ENCODE results near the gene NXN. TPM values are rescaled to one million over a fixed set of nuclear protein-coding genes. Genes with fewer than 3 reads are reported as not detected.

NXN gene
- polyA plus RNA-seq, 1 of the 3 experiments (the other 2 are of a cell fraction), result 23.9 TPM

DNA sequence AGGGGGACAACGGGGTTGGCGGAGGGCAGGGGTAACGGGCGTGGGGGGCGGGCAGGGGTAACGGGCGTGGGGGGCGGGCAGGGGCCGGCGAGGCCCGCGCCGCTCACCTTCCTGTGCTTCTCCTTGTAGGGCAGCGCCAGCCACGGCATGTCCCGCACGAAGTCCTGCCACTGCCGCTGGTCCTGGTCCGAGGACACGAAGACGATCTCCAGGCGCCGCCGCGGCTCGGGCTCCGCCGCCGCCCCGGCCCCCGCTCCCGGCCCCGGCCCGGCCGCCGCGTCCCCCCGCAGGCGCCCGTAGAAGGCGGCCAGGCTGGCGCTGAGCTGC, 401 bp downstream of the NXN start:
- no peak for TF ChIP-seq ZBTB33 (IDR thresholded peaks at IDR 0.05; ENCODE audit: borderline replicate concordance, low read depth)
- no peak for TF ChIP-seq ELF1 (IDR thresholded peaks at IDR 0.05)
- no peak for TF ChIP-seq FOXJ3 (CRISPR knock-in tag; IDR thresholded peaks at IDR 0.05)
- TF ChIP-seq, protein P1, sequence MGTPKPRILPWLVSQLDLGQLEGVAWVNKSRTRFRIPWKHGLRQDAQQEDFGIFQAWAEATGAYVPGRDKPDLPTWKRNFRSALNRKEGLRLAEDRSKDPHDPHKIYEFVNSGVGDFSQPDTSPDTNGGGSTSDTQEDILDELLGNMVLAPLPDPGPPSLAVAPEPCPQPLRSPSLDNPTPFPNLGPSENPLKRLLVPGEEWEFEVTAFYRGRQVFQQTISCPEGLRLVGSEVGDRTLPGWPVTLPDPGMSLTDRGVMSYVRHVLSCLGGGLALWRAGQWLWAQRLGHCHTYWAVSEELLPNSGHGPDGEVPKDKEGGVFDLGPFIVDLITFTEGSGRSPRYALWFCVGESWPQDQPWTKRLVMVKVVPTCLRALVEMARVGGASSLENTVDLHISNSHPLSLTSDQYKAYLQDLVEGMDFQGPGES (IDR thresholded peaks at IDR 0.05; ENCODE audit: low read depth, low read length), result no peak
- peaks cover 3% of the 10 kb centered on the region for H3F3A ChIP-seq (replicated peaks; ENCODE audit: insufficient read depth)
- H3K4me3 ChIP-seq (ENCODE audit: low read depth in 2 of 2, low read length in 1 of 2), result peak overlapping the region; percentile 62 to 69; a peak in 3 of 4 replicates
- peak overlapping the region in 1 of 2 experiments; percentile 65; a peak in 2 of 4 replicates for H3K27ac ChIP-seq (ENCODE audit: low read depth in 2 of 2, low read length in 1 of 2)
- no peaks in the 10 kb centered on the region for H3K9me3 ChIP-seq
- no peaks in the 10 kb centered on the region for H3K9me2 ChIP-seq
- no peaks in the 10 kb centered on the region for H3K36me3 ChIP-seq (replicated peaks in 1 of 2; ENCODE audit: control insufficient read depth in 1 of 2, insufficient read depth in 2 of 2, low read length in 1 of 2)
- no peak overlapping the region; the same call in 1 of the 2 replicates for H2AFZ ChIP-seq (ENCODE audit: low read depth)
- 4% methylated on average over 5 of the region's 42 CpGs for WGBS (ENCODE audit: low lambda C conversion rate)
- peaks cover 0 to 16% of the 10 kb centered on the region in 2 experiments; a peak in 2 of 4 replicates for H3K4me1 ChIP-seq (ENCODE audit: control insufficient read depth in 1 of 2, insufficient read depth in 2 of 2, low read depth in 1 of 2, low read length in 1 of 2)
- peaks cover 22% of the 10 kb centered on the region for H4K20me1 ChIP-seq (ENCODE audit: insufficient read depth)
- no peak overlapping the region for H3K9ac ChIP-seq
- peaks cover 40% of the 10 kb centered on the region for H3K79me2 ChIP-seq (ENCODE audit: insufficient read depth)
- CTCF ChIA-PET, result interaction anchor here (0.6 to 5.1 kb wide), 12 partner anchors 12 to 567 kb away, joined by 3 to 155 read pairs (median 6); partner anchors contain the start of genes GLOD4, MRM3 and TIMM22
- H3K4me2 ChIP-seq, result peak overlapping the region; percentile 52; the same call in 1 of the 2 replicates
- DNase-seq, result no peak
- POLR2A ChIA-PET, result interaction anchor here (0.6 to 1.3 kb wide), 4 partner anchors 28 to 197 kb away, joined by 3 to 4 read pairs (median 4); partner anchors contain the start of gene GLOD4
- H3K27me3 ChIP-seq (ENCODE audit: insufficient read depth), result peaks cover 26% of the 10 kb centered on the region

DNA sequence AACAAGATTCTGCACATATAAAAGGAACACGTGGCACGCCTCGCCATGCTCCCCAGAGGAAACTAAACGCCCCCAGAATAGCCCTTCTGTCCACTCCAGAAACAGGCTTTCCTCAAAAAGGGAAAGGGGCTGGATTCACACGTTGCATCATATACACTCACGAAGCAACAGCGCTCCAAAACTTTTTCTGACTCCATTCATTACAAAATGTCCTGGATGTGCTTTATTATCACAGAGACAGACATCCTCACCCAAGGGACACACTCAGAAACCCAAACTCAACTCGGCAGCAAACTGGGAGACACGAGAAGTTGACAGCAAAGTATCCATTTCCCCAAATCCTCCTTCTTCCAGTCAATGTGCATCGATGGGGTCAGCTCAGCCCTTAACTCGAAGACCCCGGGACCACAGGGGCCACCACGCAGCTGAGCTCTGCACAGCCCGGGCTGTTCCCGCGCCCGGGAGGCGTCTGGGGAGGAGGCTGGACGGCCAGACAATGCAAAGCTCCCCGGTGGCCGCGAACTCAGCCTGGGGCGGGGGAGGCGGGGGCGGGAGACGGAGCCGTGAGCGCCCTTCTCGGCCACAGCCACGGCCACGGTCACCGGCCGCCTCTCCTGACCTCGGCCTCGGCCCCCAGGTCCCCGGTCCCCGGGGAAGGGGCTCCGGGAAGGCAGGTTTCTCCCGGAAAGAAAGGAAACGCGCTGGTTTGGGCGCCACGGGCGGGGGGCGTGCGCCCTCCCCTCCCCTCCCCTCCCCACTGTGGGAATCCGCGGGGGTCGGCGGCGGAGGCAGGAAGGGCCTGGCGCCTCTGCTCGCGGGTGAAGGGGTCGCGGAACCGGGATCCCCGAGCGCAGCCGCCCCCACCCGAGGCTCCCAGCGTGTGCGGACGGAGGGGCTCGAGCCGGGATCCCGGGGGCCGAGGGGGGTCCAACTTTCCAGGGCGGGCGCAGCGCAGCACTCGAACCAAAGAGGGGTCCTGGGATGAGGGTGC, 1.2 kb downstream of the NXN start:
- H3K9me3 ChIP-seq, result no peaks in the 10 kb centered on the region
- peak; percentile 69 for DNase-seq
- WGBS (ENCODE audit: low lambda C conversion rate), result 7% methylated on average over 25 of the region's 72 CpGs
- H3K79me2 ChIP-seq (ENCODE audit: insufficient read depth), result peaks cover 40% of the 10 kb centered on the region
- peaks cover 3% of the 10 kb centered on the region for H3F3A ChIP-seq (replicated peaks; ENCODE audit: insufficient read depth)
- POLR2A ChIA-PET, result interaction anchor here (1.3 kb wide), 1 partner anchor 197 kb away, joined by 4 read pairs; the partner anchor contains the start of gene GLOD4
- no peak overlapping the region for H2AFZ ChIP-seq (ENCODE audit: low read depth)
- peak overlapping the region in 1 of 2 experiments; percentile 36; a peak in 1 of 4 replicates for H3K27ac ChIP-seq (ENCODE audit: low read depth in 2 of 2, low read length in 1 of 2)
- no peaks in the 10 kb centered on the region for H3K36me3 ChIP-seq (replicated peaks in 1 of 2; ENCODE audit: control insufficient read depth in 1 of 2, insufficient read depth in 2 of 2, low read length in 1 of 2)
- H4K20me1 ChIP-seq (ENCODE audit: insufficient read depth), result peaks cover 22% of the 10 kb centered on the region
- peak overlapping the region; percentile 61 to 64 for H3K4me3 ChIP-seq (ENCODE audit: low read depth in 2 of 2, low read length in 1 of 2)
- CTCF ChIA-PET, result interaction anchor here (1.4 to 5.1 kb wide), 4 partner anchors 13 to 279 kb away, joined by 3 to 155 read pairs (median 24); partner anchors contain the start of gene TIMM22
- TF ChIP-seq, protein P2, sequence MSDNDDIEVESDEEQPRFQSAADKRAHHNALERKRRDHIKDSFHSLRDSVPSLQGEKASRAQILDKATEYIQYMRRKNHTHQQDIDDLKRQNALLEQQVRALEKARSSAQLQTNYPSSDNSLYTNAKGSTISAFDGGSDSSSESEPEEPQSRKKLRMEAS (IDR thresholded peaks at IDR 0.05; ENCODE audit: low read depth), result 0 out of 2 replicates have a peak, but pooled peaks have one; percentile 14
- TF ChIP-seq, protein P3, sequence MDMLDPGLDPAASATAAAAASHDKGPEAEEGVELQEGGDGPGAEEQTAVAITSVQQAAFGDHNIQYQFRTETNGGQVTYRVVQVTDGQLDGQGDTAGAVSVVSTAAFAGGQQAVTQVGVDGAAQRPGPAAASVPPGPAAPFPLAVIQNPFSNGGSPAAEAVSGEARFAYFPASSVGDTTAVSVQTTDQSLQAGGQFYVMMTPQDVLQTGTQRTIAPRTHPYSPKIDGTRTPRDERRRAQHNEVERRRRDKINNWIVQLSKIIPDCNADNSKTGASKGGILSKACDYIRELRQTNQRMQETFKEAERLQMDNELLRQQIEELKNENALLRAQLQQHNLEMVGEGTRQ (IDR thresholded peaks at IDR 0.05; ENCODE audit: borderline replicate concordance, low read depth, low read length), result no peak
- TF ChIP-seq CTCF (IDR thresholded peaks at IDR 0.05) (no peak), MXI1 (IDR thresholded peaks at IDR 0.05; ENCODE audit: low read depth, low read length) (peak; percentile 44)
- peaks cover 0 to 16% of the 10 kb centered on the region in 2 experiments; a peak in 2 of 4 replicates for H3K4me1 ChIP-seq (ENCODE audit: control insufficient read depth in 1 of 2, insufficient read depth in 2 of 2, low read depth in 1 of 2, low read length in 1 of 2)
- H3K9ac ChIP-seq, result peak overlapping the region; percentile 59; the same call in 1 of the 2 replicates
- peaks cover 26% of the 10 kb centered on the region for H3K27me3 ChIP-seq (ENCODE audit: insufficient read depth)
- H3K9me2 ChIP-seq, result no peaks in the 10 kb centered on the region
- H3K4me2 ChIP-seq, result peak overlapping the region; percentile 77
